NCI-H2081 treated with DMSO at 0.1 percent for 48 hours (cell line): ENCODE measurements around the gene TMEM51.

Experiments used
- DNase-seq: peaks from one replicate; lab custom pipeline; 2025; lab: John Stamatoyannopoulos, UW

Gene TMEM51

DNA sequence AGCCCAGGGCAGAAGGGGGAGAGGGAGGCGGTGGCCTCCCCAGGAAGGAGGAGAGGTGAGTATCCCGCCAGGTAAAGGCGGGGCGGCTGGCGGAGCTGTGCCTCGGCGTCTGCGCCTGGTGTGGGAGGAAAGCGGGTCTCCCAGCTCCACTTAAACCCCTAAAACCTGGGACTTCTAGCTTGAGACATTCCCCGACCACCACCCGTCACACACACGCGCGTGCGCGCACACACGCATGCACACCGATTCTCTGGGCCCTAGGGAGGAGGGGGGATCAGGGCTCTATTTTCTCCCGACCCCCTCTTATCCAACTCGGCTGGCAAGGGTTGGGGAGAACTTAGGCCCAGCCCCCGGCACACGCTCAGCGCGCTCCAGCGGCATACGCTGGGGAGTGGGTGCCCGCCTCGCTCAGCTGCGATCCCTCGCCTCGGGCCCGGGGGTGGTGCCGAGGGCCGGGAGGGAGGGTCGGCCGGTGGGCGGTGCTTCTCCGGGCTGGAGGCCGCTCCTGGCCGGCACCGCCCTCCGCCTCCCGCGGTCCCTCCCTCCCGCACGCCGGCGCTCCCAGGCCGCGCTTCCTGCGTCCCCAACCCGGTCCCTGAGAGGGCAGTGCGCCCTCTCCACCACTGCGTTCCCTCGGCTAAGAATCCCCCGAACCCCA is at the start of gene TMEM51:
TMEM51 (plus strand) TSS at position 564 of the 658 bp plus-strand sequence. CDS start 61,341 bp downstream, outside the sequence.
- no peak for DNase-seq

DNA sequence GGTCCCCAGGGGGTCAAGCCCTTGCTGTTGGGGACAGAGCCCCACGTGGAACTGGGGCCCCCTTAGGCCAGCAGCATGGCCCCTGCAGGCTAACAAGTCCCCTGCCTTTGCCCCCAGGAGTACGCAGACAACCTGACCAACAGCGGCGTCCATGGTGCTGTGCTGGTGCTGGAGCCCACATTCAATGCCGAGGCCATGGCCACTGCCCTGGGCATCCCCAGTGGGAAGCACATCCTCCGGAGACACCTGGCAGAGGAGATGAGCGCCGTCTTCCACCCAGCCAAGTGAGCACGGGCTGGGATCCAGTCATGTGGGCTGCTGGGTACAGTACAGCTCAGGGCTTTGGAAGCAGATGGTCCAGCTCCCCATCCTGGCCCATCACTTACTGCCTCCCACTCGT is 49.6 kb upstream of the TMEM51 start:
- no peak for DNase-seq

- DNase-seq, result no peak
Measured at GRCh38 chr1:15104768-15105167, 48.8 kb upstream of the TMEM51 start.

- no peak for DNase-seq
Measured at GRCh38 chr1:15106608-15107007, 46.9 kb upstream of the TMEM51 start.

- no peak for DNase-seq
Measured at GRCh38 chr1:15107058-15107687, 46.4 kb upstream of the TMEM51 start.

- DNase-seq, result no peak
Measured at GRCh38 chr1:15107911-15108310, 45.6 kb upstream of the TMEM51 start.

GRCh38 chr1:15110128-15110866 is 43.2 kb upstream of the TMEM51 start:
- no peak for DNase-seq

GRCh38 chr1:15110867-15111230 is 42.7 kb upstream of the TMEM51 start:
- no peak for DNase-seq

GRCh38 chr1:15113146-15113545 is 40.4 kb upstream of the TMEM51 start:
- no peak for DNase-seq

- no peak for DNase-seq
Measured at GRCh38 chr1:15114884-15115283, 38.7 kb upstream of the TMEM51 start.

DNA sequence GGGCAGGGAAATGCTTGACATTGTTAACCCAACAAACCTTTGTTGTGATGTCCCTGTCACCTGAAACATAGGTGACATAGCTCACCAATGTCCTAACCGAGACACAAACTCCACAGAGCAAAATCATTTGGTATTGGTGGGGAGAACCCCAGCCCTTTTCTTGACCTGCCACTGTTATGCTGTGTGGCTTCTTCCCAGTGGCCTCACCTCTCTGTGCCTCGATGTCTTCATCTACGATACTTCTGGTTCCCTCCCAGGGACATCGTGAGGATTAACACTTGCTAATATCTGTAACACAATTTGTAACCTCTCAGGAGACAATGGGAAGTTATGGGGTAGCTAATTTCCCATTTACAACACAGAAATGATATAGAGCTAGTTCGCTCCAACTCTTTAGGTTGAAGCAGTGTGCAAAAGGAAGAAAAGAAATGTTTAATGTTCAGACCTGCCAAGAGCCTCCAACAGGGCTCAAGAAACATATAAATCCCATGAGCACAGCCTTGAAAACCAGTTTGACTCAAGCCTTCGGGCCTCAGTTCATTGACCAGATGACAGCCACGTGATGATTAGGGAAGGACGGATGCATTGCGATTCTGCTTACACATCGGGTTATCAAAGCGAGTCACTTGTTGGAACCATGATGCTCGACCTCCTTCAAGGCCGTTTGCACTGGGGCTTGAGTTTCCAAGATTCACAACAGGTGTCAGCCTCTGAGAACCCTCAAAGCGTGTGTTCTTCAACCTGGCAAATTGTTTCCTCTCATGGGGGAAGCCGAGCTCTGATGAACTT is 37.8 kb upstream of the TMEM51 start:
- no peak for DNase-seq

GRCh38 chr1:15116966-15117365 is 36.6 kb upstream of the TMEM51 start:
- DNase-seq, result no peak

DNA sequence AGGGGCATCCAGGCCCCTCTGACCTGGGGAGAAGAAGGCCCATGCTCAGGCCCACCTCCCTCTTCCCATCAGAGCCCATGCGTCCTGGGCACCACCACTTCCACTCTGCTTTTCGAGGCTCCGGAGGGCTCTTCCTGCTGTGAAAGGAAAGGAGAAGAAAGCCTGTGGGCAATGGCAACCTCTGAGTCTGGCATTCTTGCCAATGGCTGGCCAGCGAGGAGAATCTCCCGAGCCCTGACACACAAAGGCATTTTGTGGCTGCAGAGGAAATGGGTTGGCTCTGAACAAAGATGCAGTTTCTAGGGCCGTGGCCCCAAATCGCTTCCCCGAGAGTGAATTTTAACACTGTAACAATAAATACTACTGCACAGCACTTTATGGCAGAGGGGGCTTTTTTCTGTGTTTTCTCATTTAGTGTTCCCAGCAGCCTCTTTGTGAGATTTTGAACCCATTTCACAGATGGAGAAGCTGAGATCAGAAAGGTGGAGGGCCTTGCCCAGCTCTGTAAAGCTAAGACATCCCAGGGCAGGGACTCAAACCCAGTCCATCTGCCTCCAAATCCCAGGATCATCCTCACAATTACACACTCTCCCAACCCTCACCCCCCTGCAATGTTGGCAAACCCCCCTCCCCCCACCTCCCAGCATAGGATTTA is 35.7 kb upstream of the TMEM51 start:
- DNase-seq, result no peak

DNA sequence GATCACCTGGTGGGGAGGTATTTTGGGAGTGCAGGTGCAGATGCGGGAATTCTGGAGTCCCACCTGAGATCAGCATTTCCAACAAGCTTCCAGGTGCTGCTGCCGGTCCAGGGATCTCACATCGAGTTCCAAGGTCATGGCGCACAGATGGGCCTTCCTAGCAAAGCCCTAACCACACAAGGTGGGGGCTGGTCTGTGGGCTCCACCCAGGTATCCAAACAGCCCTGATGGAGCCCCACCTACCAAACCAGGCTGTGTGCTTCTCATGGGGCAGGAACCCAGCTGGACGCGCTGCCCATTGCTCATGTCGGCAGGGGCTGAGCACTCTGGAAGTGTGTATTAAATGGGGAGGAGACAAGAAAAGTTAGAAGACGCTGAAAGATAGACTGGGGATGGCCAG is 35.0 kb upstream of the TMEM51 start:
- no peak for DNase-seq

DNA sequence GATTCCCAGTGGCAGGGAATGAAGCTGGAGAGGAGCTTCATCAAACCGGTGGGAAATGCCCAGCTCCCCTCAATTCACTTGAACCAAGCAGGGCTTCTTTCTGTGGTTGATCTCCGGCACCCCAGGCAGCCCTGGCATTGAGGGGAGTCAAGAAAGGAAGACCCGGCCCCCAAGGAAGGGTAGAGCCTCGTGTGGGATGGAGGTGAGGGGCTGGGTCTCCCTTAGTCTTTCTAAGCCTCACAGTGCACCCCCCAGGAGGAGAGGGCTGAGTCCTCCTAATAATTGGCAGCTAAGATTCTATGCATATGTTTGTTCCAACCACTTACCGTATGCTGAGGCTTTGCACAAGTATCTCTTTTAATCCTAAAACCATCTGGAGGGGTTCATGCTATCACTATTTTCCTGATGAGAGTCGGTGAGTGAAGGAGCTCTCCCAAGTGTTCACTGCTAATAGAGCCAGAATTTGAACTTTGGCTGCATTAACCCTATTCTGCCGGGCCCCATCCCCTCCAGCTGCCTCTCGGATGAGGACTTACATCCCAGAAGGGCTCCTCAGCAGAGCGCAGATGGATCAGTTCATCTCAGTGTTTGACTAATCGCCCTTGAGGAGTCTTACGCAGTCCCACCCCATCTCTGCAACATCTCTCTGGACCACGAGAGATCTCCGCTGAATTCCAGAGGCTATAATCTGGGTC is 33.1 kb upstream of the TMEM51 start:
- DNase-seq, result no peak

- DNase-seq, result no peak
Measured at GRCh38 chr1:15122331-15122730, 31.2 kb upstream of the TMEM51 start.

- no peak for DNase-seq
Measured at GRCh38 chr1:15123270-15123669, 30.3 kb upstream of the TMEM51 start.

- DNase-seq, result no peak
Measured at GRCh38 chr1:15123925-15124324, 29.6 kb upstream of the TMEM51 start.

GRCh38 chr1:15124362-15125100 is 29.0 kb upstream of the TMEM51 start:
- no peak for DNase-seq

GRCh38 chr1:15125101-15125745 is 28.3 kb upstream of the TMEM51 start:
- DNase-seq, result no peak
